ENCODE data around the gene AP3M1. TPM values are rescaled to one million over a fixed set of nuclear protein-coding genes. Genes with fewer than 3 reads are reported as not detected.

AP3M1 gene
- total RNA-seq, 1 experiment from 2014 or later, result 56.7 TPM

DNA sequence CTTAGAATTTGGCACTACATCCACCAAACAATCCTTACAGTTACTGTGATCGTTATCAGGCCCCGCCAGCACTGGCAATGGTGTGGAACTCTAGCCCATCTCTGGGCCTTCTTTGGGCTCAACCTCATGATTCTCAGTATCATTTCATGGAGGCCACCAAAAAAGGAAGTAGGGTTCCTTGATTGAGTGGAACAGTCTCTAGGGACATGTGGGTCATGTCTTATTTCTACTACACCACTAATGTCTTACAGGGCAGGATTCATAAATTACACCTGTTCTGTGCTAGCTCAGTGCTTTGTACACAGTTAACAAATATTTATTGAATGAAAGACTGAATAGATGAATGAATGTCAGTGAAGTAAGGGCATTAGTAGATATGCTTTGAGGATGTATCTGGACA, 53.9 kb downstream of the AP3M1 start:
- Histone ChIP-seq H3K4me1 (no peaks in the 10 kb centered on the region), H3K4me3 (ENCODE audit: low read depth, low read length) (no peak overlapping the region), H3K36me3 (ENCODE audit: control insufficient read depth, insufficient read depth, low read length) (no peaks in the 10 kb centered on the region), H3K27me3 (replicated peaks; ENCODE audit: control insufficient read depth, insufficient read depth, low read length) (no peaks in the 10 kb centered on the region), H3K9me3 (no peaks in the 10 kb centered on the region)
- BruUV-seq (replicated peaks), result no TSS peak
- Mint-ChIP-seq H3K4me3 (ENCODE audit: unreplicated experiment) (no peak overlapping the region), H3K27me3 (ENCODE audit: insufficient read depth, unreplicated experiment) (no peaks in the 10 kb centered on the region), H3K9me3 (ENCODE audit: unreplicated experiment) (no peaks in the 10 kb centered on the region), H3K36me3 (ENCODE audit: insufficient read depth, unreplicated experiment) (peaks cover 88% of the 10 kb centered on the region), H3K4me1 (ENCODE audit: low read depth, unreplicated experiment) (no peaks in the 10 kb centered on the region), H3K27ac (ENCODE audit: unreplicated experiment) (no peak overlapping the region)
- ChIA-PET CTCF (no interaction called here), POLR2A (no interaction called here)
- intact Hi-C loops (cut with micrococcal nuclease; ENCODE audit: unreplicated experiment), result no loop called here
- no peak for TF ChIP-seq CTCF (IDR thresholded peaks at IDR 0.05; ENCODE audit: insufficient read depth in 1 of 2, low read depth in 1 of 2, low read length in 1 of 2, severe bottlenecking in 1 of 2, unreplicated experiment in 1 of 2)
- no peak for DNase-seq

GRCh38 chr10:74094231-74094630, 56.4 kb downstream of the AP3M1 start:
- no peaks in the 10 kb centered on the region for H3K4me1 Mint-ChIP-seq (ENCODE audit: low read depth, unreplicated experiment)
- no peaks in the 10 kb centered on the region for H3K27me3 ChIP-seq (replicated peaks; ENCODE audit: control insufficient read depth, insufficient read depth, low read length)
- H3K36me3 ChIP-seq (ENCODE audit: control insufficient read depth, insufficient read depth, low read length), result no peaks in the 10 kb centered on the region
- CTCF ChIA-PET, result interaction anchor here (0.8 to 1.4 kb wide), 2 partner anchors 9 to 208 kb away, joined by 3 to 6 read pairs; no protein-coding TSS in a partner anchor
- H3K27ac Mint-ChIP-seq (ENCODE audit: unreplicated experiment), result no peak overlapping the region
- DNase-seq, result no peak
- H3K4me3 ChIP-seq (ENCODE audit: low read depth, low read length), result no peak overlapping the region
- no peak overlapping the region for H3K4me3 Mint-ChIP-seq (ENCODE audit: unreplicated experiment)
- H3K4me1 ChIP-seq, result no peaks in the 10 kb centered on the region
- no TSS peak for BruUV-seq (replicated peaks)
- no peaks in the 10 kb centered on the region for H3K9me3 ChIP-seq
- no peaks in the 10 kb centered on the region for H3K9me3 Mint-ChIP-seq (ENCODE audit: unreplicated experiment)
- no peak for TF ChIP-seq CTCF (IDR thresholded peaks at IDR 0.05; ENCODE audit: insufficient read depth in 1 of 2, low read depth in 1 of 2, low read length in 1 of 2, severe bottlenecking in 1 of 2, unreplicated experiment in 1 of 2)
- H3K36me3 Mint-ChIP-seq (ENCODE audit: insufficient read depth, unreplicated experiment), result peaks cover 85% of the 10 kb centered on the region
- POLR2A ChIA-PET, result interaction anchor here (0.5 kb wide), 1 partner anchor 8 kb away, joined by 3 read pairs; no protein-coding TSS in a partner anchor
- H3K27me3 Mint-ChIP-seq (ENCODE audit: insufficient read depth, unreplicated experiment), result no peaks in the 10 kb centered on the region
- intact Hi-C loops (cut with micrococcal nuclease; ENCODE audit: unreplicated experiment), result no loop called here

DNA sequence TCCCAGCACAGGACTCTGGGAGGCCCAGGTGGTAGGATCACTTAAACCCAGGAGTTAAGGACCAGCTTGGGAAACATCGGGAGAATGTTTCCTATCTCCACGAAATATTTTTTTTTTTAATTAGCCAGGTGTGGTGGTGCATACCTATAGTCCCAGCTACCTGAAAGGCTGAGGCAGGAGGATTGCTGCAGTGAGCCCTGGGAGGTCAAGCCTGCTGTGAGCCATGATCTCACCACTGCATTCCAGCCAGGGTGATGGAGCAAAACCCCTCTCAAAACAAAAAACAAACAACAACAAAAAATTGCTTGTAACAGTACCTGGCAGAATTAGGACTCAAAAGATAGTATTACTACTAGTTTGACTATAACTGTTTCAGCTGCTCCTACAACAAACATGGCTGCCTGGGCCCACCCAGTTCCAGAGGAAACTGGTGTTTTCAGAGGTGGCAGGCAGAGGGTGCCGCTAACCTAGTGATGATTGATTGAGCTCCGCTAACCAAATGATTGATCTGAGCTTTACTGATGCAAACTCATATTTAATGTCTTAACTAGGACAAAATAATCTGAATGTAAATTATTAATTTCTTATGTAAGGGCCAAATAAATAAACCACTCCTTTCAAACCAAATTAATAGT, 57.0 kb downstream of the AP3M1 start:
- Mint-ChIP-seq H3K27ac (ENCODE audit: unreplicated experiment) (no peak overlapping the region), H3K4me3 (ENCODE audit: unreplicated experiment) (no peak overlapping the region), H3K9me3 (ENCODE audit: unreplicated experiment) (no peaks in the 10 kb centered on the region), H3K27me3 (ENCODE audit: insufficient read depth, unreplicated experiment) (no peaks in the 10 kb centered on the region), H3K4me1 (ENCODE audit: low read depth, unreplicated experiment) (no peaks in the 10 kb centered on the region), H3K36me3 (ENCODE audit: insufficient read depth, unreplicated experiment) (peaks cover 85% of the 10 kb centered on the region)
- intact Hi-C loops (cut with micrococcal nuclease; ENCODE audit: unreplicated experiment), result no loop called here
- no peaks in the 10 kb centered on the region for H3K4me1 ChIP-seq
- ChIA-PET POLR2A (interaction anchor here (0.5 kb wide), 1 partner anchor 146 kb away, joined by 4 read pairs; no protein-coding TSS in a partner anchor), CTCF (interaction anchor here (0.8 to 1.4 kb wide), 2 partner anchors 10 to 207 kb away, joined by 3 to 6 read pairs; no protein-coding TSS in a partner anchor)
- no TSS peak for BruUV-seq (replicated peaks)
- TF ChIP-seq CTCF (IDR thresholded peaks at IDR 0.05; ENCODE audit: insufficient read depth in 1 of 2, low read depth in 1 of 2, low read length in 1 of 2, severe bottlenecking in 1 of 2, unreplicated experiment in 1 of 2), result no peak
- H3K4me3 ChIP-seq (ENCODE audit: low read depth, low read length), result no peak overlapping the region
- H3K27me3 ChIP-seq (replicated peaks; ENCODE audit: control insufficient read depth, insufficient read depth, low read length), result no peaks in the 10 kb centered on the region
- H3K36me3 ChIP-seq (ENCODE audit: control insufficient read depth, insufficient read depth, low read length), result no peaks in the 10 kb centered on the region
- DNase-seq, result no peak
- no peaks in the 10 kb centered on the region for H3K9me3 ChIP-seq

Measured in Caco-2 (cell line).